HS-27A (cell line): ENCODE data around the gene SIM1.

ENCODE experiments used
- DNase-seq: peaks from one replicate; pipeline ENCODE4 v3.0.0-alpha.2; 2012; ENCODE audit warnings: low read depth, missing footprints

Gene SIM1

DNA sequence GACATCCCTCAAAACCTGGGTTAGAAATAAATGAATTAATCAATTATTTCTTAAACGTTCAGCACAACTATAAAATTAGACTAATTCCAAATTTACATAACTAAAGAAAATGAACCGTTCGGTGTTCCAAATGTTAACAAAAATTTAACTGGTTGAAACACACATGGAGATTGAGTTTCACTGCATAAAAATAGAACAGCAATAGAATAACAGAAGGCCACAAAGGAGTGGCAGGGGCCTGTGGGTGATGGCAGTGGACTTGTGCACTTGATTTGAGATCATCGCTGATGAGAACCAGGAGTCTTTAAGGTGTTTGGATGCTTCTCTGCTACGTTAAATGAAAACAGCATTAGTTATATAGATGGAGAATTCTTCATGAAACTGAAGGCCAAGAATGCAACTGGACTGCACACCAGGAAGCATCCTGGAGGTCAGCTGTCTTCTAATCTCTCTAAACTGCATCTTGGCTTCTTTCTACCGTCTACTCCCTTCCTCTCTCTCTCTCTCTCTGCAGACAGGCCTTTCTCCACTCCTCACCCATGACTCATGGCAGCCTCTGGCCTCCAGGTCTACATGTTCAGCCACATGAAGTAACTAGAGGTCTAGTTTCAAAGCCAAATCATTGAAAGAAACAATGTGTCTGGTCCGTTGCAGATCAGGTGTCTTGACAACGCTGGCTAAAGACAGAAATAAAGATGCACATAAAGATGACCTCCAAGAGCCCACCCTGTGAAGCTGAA lies 111.3 kb downstream of the SIM1 start:
- DNase-seq = no peak

- DNase-seq = no peak
Measured at GRCh38 chr6:100350139-100350538, 114.6 kb downstream of the SIM1 start.

GRCh38 chr6:100349366-100349765 lies 115.4 kb downstream of the SIM1 start:
- no peak for DNase-seq

GRCh38 chr6:100347901-100348550 lies 116.7 kb downstream of the SIM1 start:
- DNase-seq = no peak

DNA sequence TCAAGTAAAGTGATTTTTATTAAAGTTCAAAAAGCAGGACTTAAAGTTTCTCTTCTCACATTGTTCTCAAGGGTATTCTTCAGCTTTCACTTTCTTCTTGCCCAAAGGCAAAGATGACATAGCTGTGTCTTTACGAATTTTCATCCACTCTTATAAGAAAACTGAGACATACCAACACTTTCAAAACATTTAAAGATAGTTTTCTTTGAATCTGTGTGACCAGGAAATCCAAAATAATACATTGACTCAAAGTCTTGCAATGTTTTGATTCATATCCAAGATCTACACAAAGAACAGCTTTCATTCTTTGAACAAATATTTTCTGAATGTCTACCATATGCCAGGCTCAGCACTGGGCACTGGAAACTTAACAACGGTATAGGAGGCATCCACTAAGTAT lies 117.9 kb downstream of the SIM1 start:
- no peak for DNase-seq

DNA sequence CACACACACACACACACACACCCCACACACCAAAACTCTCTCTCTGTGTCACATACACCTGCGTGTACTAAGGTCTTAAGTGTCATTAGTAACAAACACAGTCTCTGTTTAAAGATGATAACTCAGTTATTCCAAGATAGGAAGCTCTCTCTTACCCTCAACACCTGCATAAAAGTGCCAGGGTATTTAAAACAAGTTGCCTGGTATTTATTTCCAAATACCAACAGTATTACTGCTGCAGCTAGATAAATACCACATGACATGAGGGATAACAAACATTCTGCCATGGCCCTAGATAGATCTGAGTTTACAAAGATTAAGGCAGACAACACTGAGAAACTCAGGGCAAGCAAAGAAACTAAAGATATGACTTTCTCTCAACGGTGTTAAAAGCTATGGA lies 118.5 kb downstream of the SIM1 start:
- no peak for DNase-seq

DNA sequence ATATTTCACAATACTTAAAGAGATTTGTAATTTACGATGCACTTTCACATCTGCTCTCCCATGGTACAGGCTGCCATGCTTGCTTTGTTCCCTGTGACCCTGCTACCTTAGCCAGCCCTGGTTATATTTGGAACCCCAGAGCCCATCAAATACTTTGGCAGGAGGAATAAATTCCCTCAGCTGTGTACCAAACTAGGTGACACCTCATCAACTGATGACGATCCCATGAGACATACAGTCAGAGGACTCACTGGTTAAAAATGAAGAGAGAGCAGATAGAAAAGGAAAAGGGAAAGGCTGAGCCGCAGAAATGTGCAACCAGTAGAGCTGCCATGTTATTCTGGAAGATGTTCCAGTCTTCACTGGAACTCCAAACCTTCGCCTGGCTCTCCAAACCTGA lies 120.0 kb downstream of the SIM1 start:
- no peak for DNase-seq

DNA sequence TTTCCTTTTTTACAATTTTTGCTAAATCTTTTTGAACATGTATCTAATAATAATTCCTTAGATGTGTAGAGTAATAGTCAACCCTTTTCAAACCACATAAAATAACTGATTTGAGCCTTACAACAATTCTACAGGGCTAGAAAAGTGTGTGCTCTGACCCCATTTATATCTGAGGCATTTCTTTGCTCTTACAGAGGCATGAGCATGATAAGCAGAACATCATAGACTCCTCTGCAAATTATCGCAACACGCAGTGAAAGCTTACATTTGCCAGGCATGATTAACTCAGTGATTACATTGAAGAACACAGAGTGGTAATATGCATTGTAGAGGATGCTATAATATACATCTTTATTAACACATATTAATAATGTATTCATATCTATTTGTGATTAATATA lies 120.4 kb downstream of the SIM1 start:
- no peak for DNase-seq

DNA sequence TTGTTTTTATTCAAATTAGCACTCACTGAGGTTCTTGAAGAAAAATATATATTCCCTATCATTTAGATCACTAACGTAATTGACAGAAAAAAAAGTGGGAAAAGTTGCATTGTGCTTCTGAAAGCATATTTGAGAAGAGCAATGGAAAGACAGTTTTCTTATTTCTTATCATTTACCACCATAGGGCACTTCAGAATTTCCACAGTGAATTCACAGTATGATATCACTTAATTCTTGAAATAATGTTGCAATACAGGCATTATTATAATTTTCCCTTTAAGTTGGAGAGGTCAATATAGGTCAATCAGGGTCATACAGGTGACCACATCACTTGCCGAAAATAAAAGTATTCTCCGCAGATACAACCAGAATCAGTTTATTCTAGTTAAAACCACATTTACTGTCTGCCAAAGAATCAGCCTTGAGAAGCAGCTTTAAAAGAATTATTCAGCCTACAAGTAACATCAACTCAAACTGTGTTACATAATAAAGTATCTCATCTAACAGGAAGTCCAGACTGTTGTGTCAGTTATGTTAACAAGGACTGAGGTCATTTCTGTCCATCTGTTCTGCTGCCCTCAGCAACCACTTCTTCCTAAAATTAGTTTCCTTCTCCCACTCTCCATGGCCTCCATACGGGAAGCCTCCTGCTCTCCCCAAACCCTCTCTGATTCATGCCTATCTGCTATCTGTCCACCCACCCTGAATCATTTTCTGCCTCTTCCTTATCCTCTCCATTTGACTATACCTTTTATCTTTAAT lies 121.2 kb downstream of the SIM1 start:
- DNase-seq = no peak

- DNase-seq = no peak
Measured at GRCh38 chr6:100342830-100343229, 121.9 kb downstream of the SIM1 start.

- no peak for DNase-seq
Measured at GRCh38 chr6:100339574-100340255, 125.0 kb downstream of the SIM1 start.

DNA sequence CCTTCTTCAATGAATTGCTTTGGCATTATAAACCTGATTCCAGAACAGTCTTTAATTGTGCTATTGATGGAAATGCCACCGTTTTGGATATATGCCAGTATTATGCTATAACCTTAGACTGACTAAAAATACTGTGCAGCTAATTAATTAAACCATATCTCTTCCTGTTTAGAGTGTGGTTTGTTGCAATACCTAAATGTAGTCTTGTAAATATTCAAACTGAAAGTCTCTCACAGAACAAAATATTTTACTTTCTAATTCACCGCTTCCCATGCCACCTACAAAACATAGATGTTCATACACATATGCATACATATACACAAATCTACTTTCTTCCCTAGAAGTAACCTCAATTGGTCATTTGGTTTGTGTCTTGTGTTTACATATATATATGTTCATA lies 126.6 kb downstream of the SIM1 start:
- no peak for DNase-seq

- DNase-seq = no peak
Measured at GRCh38 chr6:100336876-100337275, 127.8 kb downstream of the SIM1 start.

DNA sequence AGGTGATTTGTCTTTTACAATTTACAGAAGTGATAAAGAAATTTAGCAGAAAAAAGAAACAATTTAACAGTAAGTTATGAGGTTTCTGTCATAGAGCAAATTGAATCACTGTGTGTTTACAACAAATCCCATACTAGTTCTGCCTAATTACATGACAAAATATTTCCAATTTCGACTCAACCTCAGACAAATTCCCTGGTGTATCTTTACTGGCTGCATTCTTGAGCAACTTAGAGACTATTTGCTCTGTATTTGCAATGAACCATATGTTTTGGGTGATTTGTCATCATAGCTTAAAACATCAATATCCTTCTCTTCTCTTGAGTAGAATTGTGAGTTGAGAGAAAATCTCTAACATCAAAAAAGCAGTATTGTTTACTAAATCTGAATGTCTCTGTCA lies 128.7 kb downstream of the SIM1 start:
- DNase-seq = no peak
